Measurements from ENCODE around the gene GRK1.
A peak's percentile ranks its signal among the peaks of the same experiment; 100 is the strongest.
"Not testable (repeated sequence)": the region's sequence is repeated elsewhere in the genome, so short reads cannot be mapped to it uniquely, and the experiment has no call there.

Gene GRK1

DNA sequence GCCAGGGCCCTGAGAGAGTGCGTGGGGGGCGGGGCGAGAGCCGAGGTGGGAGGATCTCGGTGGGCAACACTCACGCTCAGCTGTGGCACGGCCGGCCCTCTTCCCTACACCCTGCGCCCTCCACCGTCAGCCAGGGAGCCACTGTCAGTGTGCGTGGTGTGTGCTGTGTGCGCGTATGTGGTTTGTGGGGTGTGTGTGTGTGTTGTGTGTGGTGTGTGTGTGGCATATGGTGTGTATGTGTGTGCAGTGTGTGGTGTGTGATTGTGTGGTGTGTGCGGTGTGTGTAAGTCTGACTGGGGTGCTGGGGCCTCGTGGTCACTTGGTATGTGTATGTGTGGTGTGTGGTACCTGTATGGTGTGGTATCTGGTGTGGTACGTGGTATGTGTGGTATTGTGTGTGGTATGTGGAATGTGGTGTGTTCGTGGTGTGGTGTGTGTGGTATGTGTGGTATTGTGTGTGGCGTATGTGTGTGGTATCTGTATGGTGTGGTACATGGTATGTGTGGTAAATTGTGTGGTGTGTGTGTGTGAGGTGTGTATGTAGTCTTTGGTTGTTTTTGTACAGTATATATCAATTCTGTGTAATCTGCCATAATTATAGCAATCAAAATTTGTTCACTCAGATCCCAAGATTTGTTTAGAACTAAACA, 5.1 kb downstream of the GRK1 start:
- H3K4me3 ChIP-seq (ENCODE audit: low read length): no peak overlapping the region
- DNase-seq (ENCODE audit: low read depth): no peak
- TF ChIP-seq, protein P1, sequence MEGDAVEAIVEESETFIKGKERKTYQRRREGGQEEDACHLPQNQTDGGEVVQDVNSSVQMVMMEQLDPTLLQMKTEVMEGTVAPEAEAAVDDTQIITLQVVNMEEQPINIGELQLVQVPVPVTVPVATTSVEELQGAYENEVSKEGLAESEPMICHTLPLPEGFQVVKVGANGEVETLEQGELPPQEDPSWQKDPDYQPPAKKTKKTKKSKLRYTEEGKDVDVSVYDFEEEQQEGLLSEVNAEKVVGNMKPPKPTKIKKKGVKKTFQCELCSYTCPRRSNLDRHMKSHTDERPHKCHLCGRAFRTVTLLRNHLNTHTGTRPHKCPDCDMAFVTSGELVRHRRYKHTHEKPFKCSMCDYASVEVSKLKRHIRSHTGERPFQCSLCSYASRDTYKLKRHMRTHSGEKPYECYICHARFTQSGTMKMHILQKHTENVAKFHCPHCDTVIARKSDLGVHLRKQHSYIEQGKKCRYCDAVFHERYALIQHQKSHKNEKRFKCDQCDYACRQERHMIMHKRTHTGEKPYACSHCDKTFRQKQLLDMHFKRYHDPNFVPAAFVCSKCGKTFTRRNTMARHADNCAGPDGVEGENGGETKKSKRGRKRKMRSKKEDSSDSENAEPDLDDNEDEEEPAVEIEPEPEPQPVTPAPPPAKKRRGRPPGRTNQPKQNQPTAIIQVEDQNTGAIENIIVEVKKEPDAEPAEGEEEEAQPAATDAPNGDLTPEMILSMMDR (conservative IDR thresholded peaks at IDR 0.05; ENCODE audit: low read depth, low read length): no peak

DNA sequence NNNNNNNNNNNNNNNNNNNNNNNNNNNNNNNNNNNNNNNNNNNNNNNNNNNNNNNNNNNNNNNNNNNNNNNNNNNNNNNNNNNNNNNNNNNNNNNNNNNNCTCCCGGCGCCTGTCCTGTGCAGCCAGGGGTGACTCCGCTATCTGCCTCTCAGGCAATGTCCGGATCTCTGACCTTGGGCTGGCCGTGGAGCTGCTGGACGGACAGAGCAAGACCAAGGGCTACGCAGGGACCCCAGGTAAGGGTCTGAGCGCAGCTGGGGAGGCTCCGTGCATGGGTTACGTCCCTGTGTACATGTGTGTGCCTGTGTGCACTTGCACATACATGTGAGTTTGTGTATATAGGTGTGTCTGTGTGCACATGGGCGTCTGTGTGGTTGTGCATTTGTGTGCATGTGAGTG, 55.9 kb downstream of the GRK1 start:
- H3K4me3 ChIP-seq (ENCODE audit: low read length): no peak overlapping the region
- TF ChIP-seq, protein P1 (conservative IDR thresholded peaks at IDR 0.05; ENCODE audit: low read depth, low read length): no peak
- DNase-seq (ENCODE audit: low read depth): no peak

- H3K4me3 ChIP-seq (ENCODE audit: low read length): no peak overlapping the region
- no peak for DNase-seq (ENCODE audit: low read depth)
- TF ChIP-seq, protein P1 (conservative IDR thresholded peaks at IDR 0.05; ENCODE audit: low read depth, low read length): no peak
These were observed 56.5 kb downstream of the GRK1 start for GRCh38 chr13:113723410-113724015.

DNA sequence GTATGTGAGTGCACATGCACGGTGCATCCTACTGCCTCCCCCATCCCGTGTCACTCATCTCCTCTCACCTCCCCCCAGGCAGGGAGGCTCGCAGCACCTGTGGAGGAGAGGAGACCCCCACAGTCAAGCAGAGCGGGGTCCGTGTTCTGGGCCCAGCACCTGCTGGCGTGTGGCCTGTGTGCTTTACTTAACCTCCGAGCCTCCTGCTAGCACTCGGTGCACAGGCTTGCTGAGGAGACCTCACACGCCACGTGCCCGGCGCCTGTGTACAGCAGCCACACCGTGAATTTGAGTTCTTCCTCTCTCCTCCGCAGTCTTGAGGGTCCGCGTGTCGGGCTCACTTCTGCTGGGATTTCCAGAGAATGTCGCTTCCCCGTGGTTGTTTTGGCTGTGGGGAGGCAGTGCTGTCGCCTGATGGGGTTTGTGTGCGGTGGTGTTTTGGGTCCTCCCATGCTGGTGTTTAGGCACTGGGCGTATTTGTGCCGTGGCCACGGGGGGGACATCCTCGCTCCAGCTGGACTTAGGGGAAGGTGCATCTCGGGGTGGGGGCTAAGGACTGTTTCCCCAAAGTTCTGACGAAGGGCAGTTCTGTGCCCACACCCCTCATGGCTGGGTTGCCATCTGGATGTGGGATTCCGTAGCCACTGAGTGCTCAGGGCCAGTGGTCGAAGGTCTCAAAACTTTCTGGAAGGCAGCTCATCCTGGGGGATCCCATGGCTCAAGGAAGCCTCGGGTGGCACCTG, 57.2 kb downstream of the GRK1 start:
- peak overlapping the region; percentile 50 for H3K4me3 ChIP-seq (ENCODE audit: low read length)
- TF ChIP-seq, protein P1 (conservative IDR thresholded peaks at IDR 0.05; ENCODE audit: low read depth, low read length): no peak
- DNase-seq (ENCODE audit: low read depth): no peak

DNA sequence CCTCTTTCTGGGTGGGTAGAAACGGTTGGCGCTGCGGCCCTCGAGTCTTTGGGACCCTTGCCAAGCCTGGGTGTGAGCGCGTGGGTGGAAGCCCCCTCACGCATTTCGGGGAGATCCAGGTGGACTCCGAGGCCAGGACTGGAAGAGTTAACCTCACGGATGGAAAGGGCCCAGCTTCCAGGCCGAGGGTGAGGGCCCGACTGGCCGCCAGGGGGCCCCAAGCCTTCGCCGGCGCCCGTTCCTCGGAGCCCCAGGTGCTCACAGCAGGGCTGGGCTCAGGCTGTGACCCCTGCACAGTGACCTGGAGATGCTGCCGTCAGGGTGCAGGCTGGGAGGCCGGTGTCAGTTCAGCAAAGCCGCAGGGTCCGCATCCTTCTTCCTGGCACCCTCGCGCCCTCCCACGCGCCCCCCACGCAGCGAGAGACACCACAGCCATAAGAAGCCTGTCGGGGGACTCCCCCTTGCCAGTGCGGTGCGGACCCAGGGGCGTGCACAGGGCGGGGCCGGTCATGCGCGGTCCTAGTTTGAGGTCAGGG, 57.8 kb downstream of the GRK1 start:
- DNase-seq (ENCODE audit: low read depth): peak; percentile 30
- peak overlapping the region; percentile 50 for H3K4me3 ChIP-seq (ENCODE audit: low read length)
- TF ChIP-seq, protein P1 (conservative IDR thresholded peaks at IDR 0.05; ENCODE audit: low read depth, low read length): peak; percentile 89

GRCh38 chr13:113725329-113726105, 58.5 kb downstream of the GRK1 start:
- H3K4me3 ChIP-seq (ENCODE audit: low read length): peak overlapping the region; percentile 50
- DNase-seq (ENCODE audit: low read depth): not testable (repeated sequence)

DNA sequence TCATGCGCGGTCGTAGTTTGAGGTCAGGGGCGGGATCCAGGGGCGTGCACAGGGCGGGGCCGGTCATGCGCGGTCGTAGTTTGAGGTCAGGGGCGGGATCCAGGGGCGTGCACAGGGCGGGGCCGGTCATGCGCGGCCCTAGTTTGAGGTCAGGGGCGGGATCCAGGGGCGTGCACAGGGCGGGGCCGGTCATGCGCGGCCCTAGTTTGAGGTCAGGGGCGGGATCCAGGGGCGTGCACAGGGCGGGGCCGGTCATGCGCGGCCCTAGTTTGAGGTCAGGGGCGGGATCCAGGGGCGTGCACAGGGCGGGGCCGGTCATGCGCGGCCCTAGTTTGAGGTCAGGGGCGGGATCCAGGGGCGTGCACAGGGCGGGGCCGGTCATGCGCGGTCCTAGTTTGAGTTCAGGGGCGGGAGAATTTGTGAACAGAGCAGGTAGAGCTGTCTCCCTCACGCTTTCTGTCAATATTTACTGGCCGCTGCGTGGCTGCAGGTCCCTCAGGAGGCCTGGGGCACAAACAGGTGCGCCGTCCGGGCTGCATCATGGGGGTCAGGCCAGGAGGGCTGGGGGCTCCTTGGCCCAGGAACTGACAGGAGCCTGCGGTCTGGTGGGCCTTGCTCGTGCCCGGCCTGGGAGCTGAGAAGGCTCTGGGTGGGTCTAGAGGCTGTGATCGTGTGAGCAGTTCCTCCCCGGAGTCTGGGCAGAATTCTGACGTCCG, 59.2 kb downstream of the GRK1 start:
- DNase-seq (ENCODE audit: low read depth): not testable (repeated sequence)
- peak overlapping the region; percentile 38 for H3K4me3 ChIP-seq (ENCODE audit: low read length)
